Measurements from ENCODE around the gene FANCI.

- TF ChIP-seq, protein P1, sequence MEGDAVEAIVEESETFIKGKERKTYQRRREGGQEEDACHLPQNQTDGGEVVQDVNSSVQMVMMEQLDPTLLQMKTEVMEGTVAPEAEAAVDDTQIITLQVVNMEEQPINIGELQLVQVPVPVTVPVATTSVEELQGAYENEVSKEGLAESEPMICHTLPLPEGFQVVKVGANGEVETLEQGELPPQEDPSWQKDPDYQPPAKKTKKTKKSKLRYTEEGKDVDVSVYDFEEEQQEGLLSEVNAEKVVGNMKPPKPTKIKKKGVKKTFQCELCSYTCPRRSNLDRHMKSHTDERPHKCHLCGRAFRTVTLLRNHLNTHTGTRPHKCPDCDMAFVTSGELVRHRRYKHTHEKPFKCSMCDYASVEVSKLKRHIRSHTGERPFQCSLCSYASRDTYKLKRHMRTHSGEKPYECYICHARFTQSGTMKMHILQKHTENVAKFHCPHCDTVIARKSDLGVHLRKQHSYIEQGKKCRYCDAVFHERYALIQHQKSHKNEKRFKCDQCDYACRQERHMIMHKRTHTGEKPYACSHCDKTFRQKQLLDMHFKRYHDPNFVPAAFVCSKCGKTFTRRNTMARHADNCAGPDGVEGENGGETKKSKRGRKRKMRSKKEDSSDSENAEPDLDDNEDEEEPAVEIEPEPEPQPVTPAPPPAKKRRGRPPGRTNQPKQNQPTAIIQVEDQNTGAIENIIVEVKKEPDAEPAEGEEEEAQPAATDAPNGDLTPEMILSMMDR (IDR thresholded peaks at IDR 0.05) = no peak
- no peak for TF ChIP-seq POLR2AphosphoS5 (IDR thresholded peaks at IDR 0.05)
- no peak for TF ChIP-seq EP300 (IDR thresholded peaks at IDR 0.05)
Measured at GRCh38 chr15:89248584-89248983, 4.8 kb downstream of the FANCI start.

Data from sigmoid colon (tissue), 4 donors.